Hepatic stellate cell (primary cell): ENCODE data around the gene TAB3.
"Not testable (repeated sequence)": the region's sequence is repeated elsewhere in the genome, so short reads cannot be mapped to it uniquely, and the experiment has no call there.

ENCODE experiments used
- DNase-seq: peaks from one replicate; pipeline ENCODE4 v3.0.0; 2011; ENCODE audit warnings: low spot score

The TAB3 gene

DNA sequence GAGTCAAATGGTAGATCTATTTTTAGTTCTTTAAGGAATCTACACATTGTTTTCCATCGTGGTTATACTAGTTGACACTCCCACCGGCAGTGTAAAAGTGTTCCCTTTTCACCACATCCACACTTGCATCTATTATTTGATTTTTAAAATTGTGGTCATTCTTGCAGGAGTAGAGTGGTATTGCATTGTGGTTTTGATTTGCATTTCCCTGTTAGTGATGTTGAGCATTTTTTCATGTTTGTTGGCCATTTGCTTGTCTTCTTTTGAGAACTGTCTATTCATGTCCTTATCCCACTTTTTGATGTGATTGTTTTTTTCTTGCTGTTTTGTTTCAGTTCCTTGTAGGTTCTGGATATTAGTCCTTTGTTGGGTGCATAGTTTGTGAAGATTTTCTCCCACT, 70.0 kb downstream of the TAB3 start:
- DNase-seq, result no peak

DNA sequence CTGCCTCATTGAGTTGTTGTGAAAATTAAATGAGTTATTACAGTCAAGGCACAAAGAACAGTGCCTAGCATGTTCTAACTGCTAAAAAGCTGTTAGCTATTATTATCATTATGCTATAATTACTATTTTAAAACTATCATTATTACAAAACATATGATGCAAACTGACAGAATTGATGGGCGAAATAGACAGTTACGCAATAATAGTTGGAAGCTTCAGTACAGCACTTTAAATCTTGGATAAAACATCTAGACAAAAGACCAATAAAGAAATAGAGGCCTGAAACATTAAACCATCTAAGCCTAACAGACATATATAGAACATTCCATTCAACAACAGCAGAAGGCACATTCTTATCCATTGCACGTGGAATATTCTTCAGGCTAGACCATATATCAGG, 73.0 kb downstream of the TAB3 start:
- DNase-seq, result no peak

DNA sequence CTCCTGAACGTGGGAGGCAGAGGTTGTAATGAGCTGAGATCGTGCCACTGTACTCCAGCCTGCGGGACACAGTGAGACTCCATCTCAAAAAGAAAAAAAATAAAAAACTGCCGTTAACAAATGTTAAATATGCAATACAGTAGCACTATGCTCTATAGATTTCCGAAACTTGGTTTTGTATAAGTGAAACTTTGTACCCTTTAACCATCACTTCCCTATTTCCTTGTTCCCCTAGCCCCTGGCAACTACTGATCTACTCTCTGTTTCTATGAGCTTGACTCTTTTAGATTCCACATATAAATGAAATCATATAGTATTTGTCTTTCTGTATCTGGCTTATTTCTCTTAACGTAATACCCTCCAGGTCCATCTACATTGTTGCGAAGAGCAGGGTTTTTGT, 74.1 kb downstream of the TAB3 start:
- DNase-seq, result no peak

DNA sequence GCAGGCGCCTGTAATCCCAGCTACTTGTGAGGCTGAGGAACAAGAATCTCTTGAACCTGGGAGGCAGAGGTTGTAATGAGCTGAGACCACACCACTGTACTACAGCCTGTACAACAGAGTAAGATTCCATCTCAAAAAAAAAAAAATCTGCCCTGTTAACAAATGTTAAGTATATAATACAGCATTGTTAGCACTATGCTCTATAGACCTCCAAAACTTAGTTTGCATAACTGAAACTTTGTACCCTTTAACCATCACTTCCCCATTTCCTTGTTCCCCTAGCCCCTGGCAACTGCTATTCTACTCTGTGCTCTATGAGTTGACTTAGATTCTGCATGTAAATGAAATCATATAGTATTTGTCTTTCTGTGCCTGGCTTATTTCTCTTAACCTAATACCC, 76.7 kb downstream of the TAB3 start:
- DNase-seq, result no peak

DNA sequence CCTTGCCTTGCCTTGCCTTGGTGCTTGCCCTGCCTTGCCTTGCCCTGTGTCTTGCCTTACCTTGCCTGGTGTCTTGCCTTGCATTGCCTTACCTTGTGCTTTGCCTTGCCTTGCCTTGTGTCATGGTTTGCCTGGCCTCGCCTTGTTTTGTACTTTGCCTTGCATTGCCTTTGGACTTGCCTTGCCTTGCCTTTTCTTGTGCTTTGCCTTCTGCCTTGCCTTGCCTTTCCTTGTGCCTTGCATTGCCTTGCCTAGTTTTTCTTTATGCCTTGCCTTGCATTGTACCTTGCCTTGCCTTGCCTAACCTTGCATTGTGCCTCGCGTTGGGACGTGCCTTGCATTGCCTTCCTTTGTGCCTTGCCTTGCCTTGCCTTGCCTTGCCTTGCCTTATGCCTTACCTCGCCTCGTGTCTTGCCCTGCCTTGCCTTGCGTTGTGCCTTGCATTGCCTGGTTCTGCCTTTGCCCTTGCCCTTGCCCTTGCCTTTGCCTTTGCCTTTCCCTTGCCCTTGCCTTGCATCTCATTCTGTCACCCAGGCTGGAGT, 82.8 kb downstream of the TAB3 start:
- DNase-seq, result no peak

DNA sequence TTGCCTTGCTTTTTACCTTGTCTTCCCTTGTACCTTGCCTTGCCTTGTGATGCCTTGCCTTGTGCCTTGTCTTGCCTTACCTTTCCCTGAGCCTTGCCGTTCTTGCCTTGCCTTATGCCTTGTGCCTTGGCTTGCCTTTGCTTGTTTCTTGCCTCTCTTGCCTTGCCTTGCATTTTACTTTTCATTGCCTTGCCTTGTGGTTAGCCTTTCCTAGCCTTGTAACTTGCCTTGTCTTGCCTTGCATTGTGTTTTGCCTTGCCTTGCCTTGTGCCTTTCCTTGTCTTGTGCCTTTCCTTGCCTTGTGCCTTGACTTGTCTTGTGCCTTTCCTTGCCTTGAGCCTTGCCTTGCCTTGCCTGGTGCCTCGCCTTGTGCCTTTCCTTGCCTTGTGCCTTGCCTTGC, 84.6 kb downstream of the TAB3 start:
- DNase-seq, result no peak

DNA sequence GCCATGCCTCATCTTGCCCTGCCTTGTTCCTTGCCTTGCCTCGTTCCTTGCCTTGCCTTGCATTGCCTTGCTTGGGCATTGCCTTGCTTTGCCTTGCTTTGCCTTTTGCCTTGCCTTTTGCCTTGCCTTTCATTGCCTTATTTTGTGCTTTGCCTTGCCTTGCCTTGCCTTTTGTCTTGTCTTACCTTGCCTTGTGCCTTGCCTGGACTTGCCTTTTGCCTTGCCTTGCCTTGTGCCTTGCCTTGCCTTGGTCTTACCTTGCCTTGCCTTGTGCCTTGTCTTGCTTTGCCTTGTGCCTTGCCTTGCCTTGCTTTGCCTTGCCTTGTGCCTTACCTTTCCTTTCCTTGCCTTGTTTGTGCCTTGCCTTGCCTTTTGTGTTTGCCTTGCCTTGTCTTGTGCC, 88.2 kb downstream of the TAB3 start:
- DNase-seq, result no peak

DNA sequence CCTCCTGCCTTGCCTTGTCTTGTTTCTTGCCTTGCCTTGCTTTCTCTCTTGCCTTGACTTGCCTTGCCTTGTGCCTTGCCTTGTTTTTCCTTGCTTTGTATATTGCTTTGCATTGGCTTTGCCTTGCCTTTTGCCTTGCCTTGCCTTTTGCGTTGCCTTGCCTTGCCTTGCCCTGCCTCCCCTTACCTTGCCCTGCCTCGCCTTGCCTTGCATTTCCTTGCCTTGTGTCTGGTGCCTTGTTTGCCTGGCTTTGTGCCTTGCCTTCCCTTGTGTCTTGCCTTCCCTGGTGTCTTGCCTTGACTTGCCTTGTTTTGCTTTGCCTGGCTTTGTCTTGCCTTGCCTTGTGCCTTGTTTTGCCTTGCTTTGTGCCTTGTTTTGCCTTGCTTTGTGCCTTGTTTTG, 89.7 kb downstream of the TAB3 start:
- no peak for DNase-seq

DNA sequence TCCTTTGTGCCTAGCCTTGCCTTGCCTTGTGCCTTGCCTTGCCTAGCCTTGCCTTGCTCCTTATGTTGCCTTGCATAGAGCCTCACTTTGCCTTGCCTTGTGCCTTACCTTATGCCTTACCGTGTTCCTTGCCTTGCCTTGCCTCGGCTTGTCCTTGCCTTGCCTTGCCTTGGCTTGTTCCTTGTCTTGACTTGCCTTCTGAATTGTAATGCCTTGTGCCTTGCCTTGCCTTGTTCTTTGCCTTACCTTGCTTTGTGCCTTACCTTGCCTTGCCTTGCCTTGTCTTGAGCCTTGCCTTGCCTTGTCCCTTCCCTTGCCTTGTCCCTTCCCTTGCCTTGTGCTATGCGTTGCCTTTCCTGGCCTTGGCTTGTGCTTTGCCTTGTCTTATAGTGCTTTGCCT, 90.2 kb downstream of the TAB3 start:
- no peak for DNase-seq

DNA sequence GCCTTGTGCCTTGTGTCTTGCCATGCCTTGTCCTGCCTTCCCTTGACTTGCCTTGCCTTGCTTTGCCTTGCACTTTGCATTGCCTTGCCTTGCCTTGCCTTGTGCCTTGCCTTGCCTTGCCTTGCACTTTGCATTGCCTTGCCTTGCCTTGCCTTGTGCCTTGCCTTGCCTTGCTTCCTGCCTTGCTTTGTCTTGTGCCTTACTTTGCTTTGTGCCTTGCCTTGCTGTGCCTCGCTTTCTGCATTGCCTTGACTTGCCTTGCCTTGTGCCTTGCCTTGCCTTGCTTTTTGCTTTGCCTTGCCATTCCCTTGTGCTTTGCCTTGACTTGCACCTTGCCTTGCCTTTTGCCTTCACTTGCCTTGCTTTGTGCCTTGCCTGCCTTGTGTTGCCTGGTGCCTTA, 91.8 kb downstream of the TAB3 start:
- not testable (repeated sequence) for DNase-seq

DNA sequence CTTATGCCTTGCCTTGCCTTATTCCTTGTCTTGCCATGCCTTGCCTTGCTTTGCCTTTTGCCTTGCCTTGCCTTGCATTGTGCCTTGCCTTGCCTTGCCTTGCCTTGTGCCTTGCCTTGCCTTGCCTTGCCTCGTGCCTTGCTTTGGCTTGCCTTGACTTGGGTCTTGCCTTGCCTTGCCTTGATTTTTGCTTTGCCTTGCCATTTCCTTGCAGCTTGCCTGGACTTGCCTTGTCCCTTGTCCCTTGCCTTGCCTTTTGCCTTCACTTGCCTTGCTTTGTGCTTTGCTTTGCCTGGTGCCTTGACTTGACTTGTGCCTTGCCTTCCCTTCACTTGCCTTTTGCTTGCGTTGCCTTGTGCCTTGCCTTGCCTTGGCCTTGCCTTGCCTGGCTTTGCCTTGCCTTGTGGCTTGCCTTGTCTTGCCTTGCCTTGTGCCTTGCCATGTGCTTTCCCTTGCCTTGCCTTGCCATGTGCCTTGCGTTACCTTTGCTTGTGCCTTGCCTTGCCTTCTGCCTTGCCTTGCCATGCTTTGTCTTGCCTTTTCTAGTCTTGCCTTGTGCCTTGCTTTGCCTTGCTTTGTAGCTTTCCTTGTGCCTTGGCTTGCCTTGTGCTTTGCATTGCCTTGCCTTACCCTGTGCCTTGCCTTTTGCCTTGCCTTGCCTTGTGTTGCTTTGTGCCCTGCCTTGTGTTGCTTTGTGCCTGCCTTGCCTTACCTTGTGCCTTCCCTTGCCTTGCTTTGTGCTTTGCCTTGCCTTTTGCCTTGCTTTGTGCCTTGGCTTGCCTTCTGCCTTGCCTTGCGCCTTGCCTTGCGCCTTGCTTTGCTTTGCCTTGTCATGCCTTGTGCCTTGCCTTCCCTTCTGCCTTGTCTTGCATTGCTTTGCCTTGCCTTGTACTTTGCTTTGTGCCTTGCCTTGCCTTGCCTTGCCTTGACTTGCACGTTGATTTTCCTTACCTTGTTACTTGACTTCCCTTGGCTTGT, 92.8 kb downstream of the TAB3 start:
- DNase-seq, result no peak

DNA sequence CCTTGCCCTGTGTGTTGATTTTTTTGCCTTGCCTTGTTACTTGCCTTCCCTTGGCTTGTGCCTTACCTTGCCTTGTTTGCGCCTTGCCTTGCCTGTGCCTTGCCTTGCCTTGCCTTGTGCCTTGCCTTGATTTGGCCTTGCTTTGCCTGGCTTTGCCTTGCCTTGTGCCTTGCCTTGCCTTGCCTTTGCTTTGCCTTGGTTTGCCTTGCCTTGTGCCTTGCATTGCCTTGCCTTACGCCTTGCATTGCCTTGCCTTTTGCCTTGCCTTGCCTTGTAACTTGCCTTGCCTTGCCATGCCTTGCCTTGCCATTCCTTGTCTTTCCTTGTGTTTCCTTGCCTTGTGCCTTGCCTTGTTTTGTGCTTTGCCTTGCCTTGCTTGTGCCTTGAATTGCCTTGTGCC, 94.6 kb downstream of the TAB3 start:
- no peak for DNase-seq

DNA sequence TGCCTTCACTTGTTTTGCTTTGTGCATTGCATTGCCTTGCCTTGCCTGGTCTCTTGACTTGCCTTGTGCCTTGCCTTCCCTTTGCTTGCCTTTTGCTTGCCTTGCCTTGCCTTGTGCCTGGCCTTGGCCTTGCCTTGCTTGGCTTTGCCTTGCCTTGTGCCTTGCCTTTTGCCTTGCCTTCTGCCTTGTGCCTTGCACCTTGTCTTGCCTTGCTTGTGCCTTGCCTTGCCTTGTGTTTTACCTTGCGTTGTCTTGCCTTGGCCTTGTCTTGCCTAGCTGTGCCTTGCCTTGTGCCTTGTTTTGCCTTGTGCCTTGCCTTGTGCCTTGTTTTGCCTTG, 95.3 kb downstream of the TAB3 start:
- DNase-seq, result no peak

DNA sequence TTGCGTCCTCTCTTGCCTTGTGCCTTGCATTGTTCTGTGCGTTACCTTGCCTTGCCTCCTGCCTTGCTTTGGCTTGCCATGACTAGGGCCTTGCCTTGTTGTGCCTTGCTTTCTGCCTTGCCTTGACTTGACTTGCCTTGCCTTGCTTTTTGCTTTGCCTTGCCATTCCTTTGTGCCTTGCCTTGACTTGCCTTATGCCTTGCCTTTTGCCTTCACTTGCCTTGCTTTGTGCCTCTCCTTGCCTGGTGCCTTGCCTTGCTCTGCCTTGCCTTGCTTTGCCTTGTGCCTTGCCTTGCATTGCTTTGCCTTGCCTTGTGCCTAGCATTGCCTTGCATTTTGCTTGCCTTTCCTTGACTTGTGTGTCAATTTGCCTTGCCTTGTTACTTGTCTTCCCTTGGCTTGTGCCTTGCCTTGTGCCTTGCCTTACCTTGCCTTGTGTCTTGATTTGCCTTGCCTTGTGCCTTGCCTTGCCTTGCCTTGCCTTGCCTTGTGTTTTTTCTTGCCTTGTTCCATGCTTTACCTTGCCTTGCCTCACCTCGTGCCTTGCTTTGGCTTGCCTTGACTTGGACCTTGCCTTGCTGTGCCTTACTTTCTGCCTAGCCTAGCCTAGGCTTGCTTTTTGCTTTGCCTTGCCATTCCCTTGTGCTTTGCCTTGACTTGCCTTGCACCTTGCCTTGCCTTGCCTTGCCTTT, 95.8 kb downstream of the TAB3 start:
- no peak for DNase-seq

DNA sequence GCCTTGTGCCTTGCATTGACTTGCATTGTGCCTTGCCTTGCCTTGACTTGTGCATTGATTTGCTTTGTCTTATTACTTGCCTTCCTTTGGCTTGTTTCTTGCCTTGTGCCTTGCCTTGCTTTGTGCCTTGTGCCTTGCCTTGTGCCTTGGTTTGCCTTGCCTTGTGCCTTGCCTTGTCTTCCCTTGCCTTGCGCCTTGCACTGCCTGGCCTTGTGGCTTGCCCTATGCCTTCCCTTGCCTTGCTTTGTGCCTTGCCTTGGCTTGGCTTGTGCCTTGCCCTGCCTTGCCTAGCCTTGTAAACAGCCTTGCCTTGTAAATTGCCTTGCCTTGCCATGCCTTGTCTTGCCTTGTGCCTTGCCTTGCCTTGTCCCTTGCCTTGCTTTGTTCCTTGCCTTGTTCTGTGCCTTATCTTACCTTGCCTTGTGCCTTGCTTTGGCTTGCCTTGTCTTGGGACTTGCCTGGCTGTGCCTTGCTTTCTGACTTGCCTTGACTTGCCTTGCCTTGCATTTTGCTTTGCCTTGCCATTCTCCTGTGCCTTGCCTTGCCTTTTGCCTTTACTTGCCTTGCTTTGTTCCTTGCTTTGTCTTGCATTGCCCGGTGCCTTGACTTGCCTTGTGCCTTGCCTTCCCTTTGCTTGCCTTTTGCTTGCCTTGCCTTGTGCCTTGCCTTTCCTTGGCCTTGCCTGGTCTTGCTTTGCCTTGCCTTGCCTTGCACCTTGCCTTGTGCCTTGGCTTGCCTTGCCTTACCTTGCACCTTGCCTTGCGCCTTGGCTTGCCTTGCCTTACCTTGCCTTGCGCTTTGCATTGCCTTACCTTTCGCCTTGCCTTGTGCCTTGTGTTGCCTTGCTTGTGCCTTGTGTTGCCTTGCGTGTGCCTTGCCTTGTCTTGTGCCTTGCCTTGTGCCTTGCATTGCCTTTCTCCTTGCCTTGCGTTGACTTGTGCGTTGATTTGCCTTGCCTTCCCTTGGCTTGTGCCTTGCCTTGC, 97.5 kb downstream of the TAB3 start:
- DNase-seq, result no peak

DNA sequence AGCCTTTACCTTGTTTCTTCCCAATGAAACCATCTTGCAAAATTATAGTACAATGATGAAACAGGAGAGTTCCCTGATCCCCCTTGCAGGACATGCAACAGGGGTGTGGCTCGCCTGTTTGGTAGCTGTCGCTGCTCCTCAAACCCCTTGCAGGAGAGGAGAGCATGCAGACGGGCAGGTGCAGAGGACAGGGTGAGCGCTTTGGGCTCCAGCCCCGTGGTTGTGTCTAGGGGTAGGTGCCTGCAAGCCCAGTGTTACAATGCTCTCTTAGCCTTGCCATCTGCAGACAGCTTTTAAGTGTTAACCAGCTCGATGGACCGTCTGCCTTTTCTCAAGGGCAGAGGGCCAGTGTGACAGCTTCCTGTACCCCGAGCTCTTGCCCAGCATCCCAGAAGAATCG, 102.0 kb downstream of the TAB3 start:
- no peak for DNase-seq

DNA sequence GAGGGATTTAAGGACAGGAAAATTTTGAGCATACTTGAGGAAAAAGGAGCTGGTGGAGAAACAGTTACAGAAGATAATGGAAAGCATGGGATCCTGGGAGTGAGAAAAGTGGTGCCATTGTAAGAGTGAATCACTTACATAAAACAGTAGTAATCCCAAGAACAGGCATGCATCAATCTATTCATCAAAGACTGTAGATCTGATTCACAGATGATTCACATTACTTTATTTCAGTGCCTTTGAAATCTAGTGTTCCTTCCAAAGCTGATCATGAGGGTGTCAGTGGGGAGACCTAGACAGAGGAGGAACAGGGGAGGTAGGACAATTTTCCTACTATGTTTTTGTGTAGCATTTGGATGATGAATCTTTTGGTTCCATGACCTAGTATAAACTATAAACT, 102.7 kb downstream of the TAB3 start:
- no peak for DNase-seq

DNA sequence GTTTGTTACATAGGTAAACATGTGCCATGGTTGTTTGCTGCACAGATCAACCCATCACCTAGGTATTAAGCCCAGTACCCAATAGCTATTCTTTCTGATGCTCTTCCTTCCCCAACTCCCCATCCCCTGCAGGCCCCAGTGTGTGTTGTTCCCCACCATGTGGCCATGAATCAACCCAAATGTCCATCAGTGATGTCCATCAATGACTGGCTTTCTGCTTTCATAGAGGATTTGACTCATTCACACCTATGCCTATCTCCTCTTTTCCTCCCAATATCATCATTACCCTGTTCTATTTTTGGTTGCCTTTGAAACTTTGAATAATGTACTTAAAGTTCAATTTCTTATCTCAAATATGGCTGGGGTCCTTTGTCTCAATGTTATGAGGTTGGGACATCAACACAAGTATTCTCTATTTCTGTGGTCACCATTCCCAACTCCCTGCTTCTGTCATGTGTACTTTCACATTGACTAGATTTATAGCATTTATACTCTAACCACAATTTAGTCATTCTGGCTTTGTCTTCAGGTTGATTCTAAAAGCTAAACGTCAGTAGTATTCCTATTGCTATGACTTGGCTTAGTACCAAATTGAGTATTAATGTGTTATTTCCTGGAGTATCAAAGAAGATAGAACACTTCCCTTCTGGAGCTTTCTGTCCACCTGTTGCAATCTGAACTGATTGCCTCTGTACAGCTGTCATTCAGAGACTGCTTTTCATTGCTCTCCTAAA, 107.2 kb downstream of the TAB3 start:
- DNase-seq, result no peak

DNA sequence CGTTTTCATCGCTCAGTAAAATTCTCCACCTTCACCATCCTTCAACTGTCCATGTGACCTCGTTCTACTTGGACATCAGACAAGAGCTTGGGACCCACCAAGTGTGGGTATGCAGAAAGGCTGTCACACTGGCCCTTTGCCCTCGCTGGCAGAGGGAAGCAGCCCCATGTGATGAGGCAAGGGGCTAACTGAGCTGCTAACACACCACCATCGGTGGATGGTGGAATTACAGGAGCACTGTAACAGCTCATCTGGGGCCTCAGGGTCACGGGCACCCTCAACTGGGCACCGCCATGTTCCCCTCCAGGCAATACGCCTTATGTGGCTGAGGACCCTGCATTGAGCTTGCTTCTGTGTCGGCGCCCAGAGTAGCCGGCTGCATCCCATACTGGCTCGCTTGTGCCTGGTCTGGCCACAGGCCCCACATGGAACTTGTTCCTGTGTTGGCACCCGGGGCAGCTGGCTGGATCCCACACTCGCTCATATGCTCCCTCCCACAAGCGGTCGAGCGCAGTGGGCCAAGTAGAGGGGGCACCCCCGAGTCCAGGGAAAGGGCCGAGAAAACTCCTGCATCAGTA, 109.5 kb downstream of the TAB3 start:
- no peak for DNase-seq

DNA sequence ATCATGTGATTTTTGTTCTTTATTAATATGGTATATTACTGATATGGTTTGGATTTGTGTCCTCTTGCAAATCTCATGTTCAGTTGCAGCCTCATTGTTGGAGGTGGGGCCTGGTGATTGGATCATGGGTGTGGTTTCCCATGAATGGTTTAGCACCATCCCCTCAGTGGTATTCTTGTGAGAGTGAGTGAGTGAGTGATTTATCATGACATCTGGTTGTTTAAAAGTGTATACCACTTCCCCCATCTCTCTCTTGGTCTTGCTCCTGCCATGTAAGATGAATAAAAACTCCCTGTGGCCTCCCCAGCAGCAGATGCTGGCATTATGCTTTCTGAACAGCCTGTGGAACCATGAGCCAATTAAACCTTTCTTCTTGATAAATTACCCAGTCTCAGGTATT, 111.5 kb downstream of the TAB3 start:
- no peak for DNase-seq
